Stomach (tissue), 9 donors: ENCODE data around the gene TTLL3. TPM values are rescaled to one million over a fixed set of nuclear protein-coding genes. Genes with fewer than 3 reads are reported as not detected.

ENCODE experiments used
- DNase-seq, 2 donors: peaks; one replicate each; pipeline versions ENCODE4 v3.0.0 to v3.0.0-alpha.2; 2013 to 2019
- H3K27ac ChIP-seq, 5 donors: fragments of 200-600 bp in 4 of 5; sonication (generic) in 4 of 5; one replicate each; pipeline ENCODE4 v1.5.1; 2013 to 2019; ENCODE audit warnings: mild to moderate bottlenecking in 1 of 5, moderate library complexity in 1 of 5
- H3K27me3 ChIP-seq, 3 donors: fragments of 200-600 bp; sonication (generic); one replicate each; pipeline ENCODE4 v1.5.1; 2017 to 2019; ENCODE audit warnings: mixed run types in 1 of 3
- H3K36me3 ChIP-seq, 4 donors: fragments of 200-600 bp; sonication (generic); 1 replicate in 3 of 4; 2 replicates in 1 of 4; pipeline ENCODE4 v1.5.1; 2016 to 2019
- H3K4me1 ChIP-seq, 4 donors: fragments of 200-600 bp; sonication (generic); one replicate each; pipeline ENCODE4 v1.5.1; 2016 to 2019
- H3K4me3 ChIP-seq, 4 donors: fragments of 200-600 bp; sonication (generic) in 3 of 4; one replicate each; pipeline ENCODE4 v1.5.1; 2016 to 2019; ENCODE audit warnings: mild to moderate bottlenecking in 1 of 4
- H3K9me3 ChIP-seq, 4 donors: fragments of 200-600 bp; sonication (generic); one replicate each; pipeline ENCODE4 v1.5.1; 2016 to 2019
- CTCF ChIP-seq, 7 experiments: fragments of 450-650 bp in 4 of 7; fragments of 200-600 bp in 3 of 7; sonication (generic) in 3 of 7; IDR thresholded peaks; one replicate each; pipeline ENCODE4 v1.5.1; 2016 to 2019; ENCODE audit warnings: antibody characterized with exemption in 7 of 7, control low read depth in 2 of 7, mild to moderate bottlenecking in 1 of 7
- EP300 ChIP-seq: sonication (generic); formaldehyde crosslinking; IDR thresholded peaks from one replicate; pipeline ENCODE4 v1.6.1; 2017; ENCODE audit warnings: antibody characterized with exemption
- POLR2A ChIP-seq, 4 donors: fragments of 450-650 bp; IDR thresholded peaks; one replicate each; pipeline ENCODE4 v1.6.1; 2016; ENCODE audit warnings: antibody characterized with exemption in 4 of 4, control low read depth in 2 of 4, mild to moderate bottlenecking in 1 of 4, moderate library complexity in 1 of 4
- POLR2AphosphoS5 ChIP-seq, 3 donors: sonication (generic); formaldehyde crosslinking; IDR thresholded peaks; one replicate each; pipeline ENCODE4 v1.6.1; 2016; ENCODE audit warnings: antibody characterized with exemption in 3 of 3
- WGBS, 5 donors: extraction: QIAGEN DNeasy Blood & Tissue Kit in 3 of 5; methylation state at CpG; one replicate each; pipeline versions ENCODE4 v1.1.5 to v1.1.7; 2013 to 2018; 5-methylcytosine and 5-hydroxymethylcytosine counted together
- intact Hi-C: fragments of 100-400 bp; cut with DNase I; formaldehyde crosslinking; loops from one replicate; pipeline ENCODE4 v1.15.1; 2023; ENCODE audit warnings: low total_unique reads
- polyA plus RNA-seq, 3 donors: library from polyadenylated mRNA; stranded (reverse); fragments of 200-250 nt; gene quantifications; one replicate each; pipeline ENCODE4 v1.2.3, GENCODE V29; 2013
- total RNA-seq, 5 donors: library from RNA; depleted of rRNA; stranded (reverse); fragments of >200 nt; gene quantifications; one replicate each; pipeline versions ENCODE4 v1.1.0 to v1.2.3, GENCODE V29; 2014 to 2016
- donor health status: healthy with polysubstance abuse.
- donor health status: Bipolar disorder and iron deficiency.
- donor health status: healthy.

Gene TTLL3
- total and polyA plus RNA-seq, 8 donors, result 6.7 to 593 (median 77.4) TPM

GRCh38 chr3:9778143-9779074 lies 31.7 kb upstream of the TTLL3 start:
- DNase-seq, result no peak
- WGBS, 5 donors, result 63 to 75% (median 69%) methylated on average over 5 of the region's 5 CpGs
- peak overlapping the region in 1 of 5 donors; percentile 62 for H3K27ac ChIP-seq
- no peaks in the 10 kb centered on the region for H3K9me3 ChIP-seq
- no peak overlapping the region for H3K4me3 ChIP-seq
- peaks cover 0 to 34% (median 4%) of the 10 kb centered on the region in 4 donors for H3K4me1 ChIP-seq
- intact Hi-C loops, result no loop called here
- TF ChIP-seq POLR2AphosphoS5 (IDR thresholded peaks at IDR 0.05), result no peak
- no peak for TF ChIP-seq POLR2A (IDR thresholded peaks at IDR 0.05)
- TF ChIP-seq CTCF (IDR thresholded peaks at IDR 0.05), result no peak
- no peak for TF ChIP-seq EP300
- peaks cover 22 to 45% (median 44%) of the 10 kb centered on the region in 4 donors for H3K36me3 ChIP-seq
- H3K27me3 ChIP-seq, result no peaks in the 10 kb centered on the region

- 64 to 79% (median 76%) methylated on average over 3 to 6 of the region's 6 CpGs for WGBS, 5 donors
- no peak for DNase-seq
- TF ChIP-seq POLR2AphosphoS5 (IDR thresholded peaks at IDR 0.05), result no peak
- no peak for TF ChIP-seq POLR2A (IDR thresholded peaks at IDR 0.05)
- no peak overlapping the region for H3K4me3 ChIP-seq
- peaks cover 28 to 52% (median 51%) of the 10 kb centered on the region in 4 donors for H3K36me3 ChIP-seq
- no peaks in the 10 kb centered on the region for H3K27me3 ChIP-seq
- peaks cover 0 to 34% (median 4%) of the 10 kb centered on the region in 4 donors for H3K4me1 ChIP-seq
- no peaks in the 10 kb centered on the region for H3K9me3 ChIP-seq
- intact Hi-C loops, result no loop called here
- peak overlapping the region in 2 of 5 donors; percentile 61 to 62 for H3K27ac ChIP-seq
These were observed 30.9 kb upstream of the TTLL3 start for GRCh38 chr3:9779075-9779593.

GRCh38 chr3:9779721-9780457 lies 30.2 kb upstream of the TTLL3 start:
- intact Hi-C loops, result no loop called here
- no peak overlapping the region for H3K4me3 ChIP-seq
- DNase-seq, result no peak
- H3K36me3 ChIP-seq, result peaks cover 33 to 60% (median 58%) of the 10 kb centered on the region in 4 donors
- 70 to 80% (median 78%) methylated on average over 8 of the region's 8 CpGs for WGBS, 5 donors
- H3K27ac ChIP-seq, result peak overlapping the region in 4 of 5 donors; percentile 4 to 62 (median 52)
- peaks cover 0 to 34% (median 4%) of the 10 kb centered on the region in 4 donors for H3K4me1 ChIP-seq
- H3K9me3 ChIP-seq, result no peaks in the 10 kb centered on the region
- no peaks in the 10 kb centered on the region for H3K27me3 ChIP-seq
- TF ChIP-seq POLR2AphosphoS5 (IDR thresholded peaks at IDR 0.05), result no peak
- TF ChIP-seq POLR2A (IDR thresholded peaks at IDR 0.05), result no peak
- no peak for TF ChIP-seq EP300
- no peak for TF ChIP-seq CTCF (IDR thresholded peaks at IDR 0.05)

GRCh38 chr3:9780458-9780812 lies 29.6 kb upstream of the TTLL3 start:
- Histone ChIP-seq H3K9me3 (no peaks in the 10 kb centered on the region), H3K27me3 (no peaks in the 10 kb centered on the region), H3K4me3 (no peak overlapping the region), H3K4me1 (peaks cover 0 to 34% (median 4%) of the 10 kb centered on the region in 4 donors), H3K27ac (peak overlapping the region; percentile 2 to 62 (median 44)), H3K36me3 (peaks cover 33 to 65% (median 64%) of the 10 kb centered on the region in 4 donors)
- TF ChIP-seq POLR2AphosphoS5 (IDR thresholded peaks at IDR 0.05) (no peak), EP300 (no peak), CTCF (IDR thresholded peaks at IDR 0.05) (no peak), POLR2A (IDR thresholded peaks at IDR 0.05) (no peak)
- no peak for DNase-seq
- intact Hi-C loops, result no loop called here
- 69 to 84% (median 77%) methylated on average over 10 of the region's 10 CpGs for WGBS, 5 donors
